Neural crest cell (in vitro differentiated cells): ENCODE results near the gene SAMD13. TPM values are rescaled to one million over a fixed set of nuclear protein-coding genes. Genes with fewer than 3 reads are reported as not detected.

Experiments
- DNase-seq: peaks from one replicate; pipeline ENCODE4 v3.0.0; 2021; ENCODE audit warnings: low read depth, mixed read lengths, low spot score
- H3K27ac Mint-ChIP-seq: one replicate; pipeline ENCODE4 v1.8.0; 2021; ENCODE audit warnings: mild to moderate bottlenecking, mixed read lengths; ENCODE audit not compliant: unreplicated experiment
- H3K27me3 Mint-ChIP-seq: 2 replicates; pipeline ENCODE4 v1.8.0; 2021; ENCODE audit warnings: low read depth, mild to moderate bottlenecking, mixed read lengths
- H3K36me3 Mint-ChIP-seq: 2 replicates; pipeline ENCODE4 v1.8.0; 2021; ENCODE audit warnings: low read depth, mild to moderate bottlenecking, mixed read lengths
- H3K4me1 Mint-ChIP-seq: 2 replicates; pipeline ENCODE4 v1.8.0; 2021; ENCODE audit warnings: mixed read lengths
- H3K4me3 Mint-ChIP-seq: one replicate; pipeline ENCODE4 v1.8.0; 2021; ENCODE audit warnings: mild to moderate bottlenecking, mixed read lengths
- H3K9me3 Mint-ChIP-seq: 2 replicates; pipeline ENCODE4 v1.8.0; 2021; ENCODE audit warnings: mixed read lengths
- CTCF ChIP-seq: fragments of 200-600 bp; sonication (generic); conservative IDR thresholded peaks from 2 replicates; pipeline ENCODE4 v1.5.0; 2021; ENCODE audit warnings: antibody characterized with exemption, mild to moderate bottlenecking
- total RNA-seq: library from RNA; stranded (reverse); gene quantifications from 2 replicates; pipeline ENCODE4 v1.2.1, GENCODE V29; 2021

SAMD13 gene
- total RNA-seq, 1 donor from 2014 or later, result 2.3 TPM

- peaks cover 2% of the 10 kb centered on the region for H3K9me3 Mint-ChIP-seq
- TF ChIP-seq CTCF, result no peak
- no peaks in the 10 kb centered on the region for H3K36me3 Mint-ChIP-seq
- no peak overlapping the region for H3K27ac Mint-ChIP-seq
- no peaks in the 10 kb centered on the region for H3K27me3 Mint-ChIP-seq
- DNase-seq, result no peak
- H3K4me3 Mint-ChIP-seq, result no peak overlapping the region
- H3K4me1 Mint-ChIP-seq, result peaks cover 13% of the 10 kb centered on the region
Measured at GRCh38 chr1:84257617-84258016, 43.9 kb upstream of the SAMD13 start.

GRCh38 chr1:84259376-84259775, 42.1 kb upstream of the SAMD13 start:
- no peak overlapping the region for H3K4me3 Mint-ChIP-seq
- H3K36me3 Mint-ChIP-seq, result no peaks in the 10 kb centered on the region
- no peak for TF ChIP-seq CTCF
- no peaks in the 10 kb centered on the region for H3K27me3 Mint-ChIP-seq
- H3K9me3 Mint-ChIP-seq, result peaks cover 2% of the 10 kb centered on the region
- H3K4me1 Mint-ChIP-seq, result peaks cover 6% of the 10 kb centered on the region
- H3K27ac Mint-ChIP-seq, result no peak overlapping the region
- DNase-seq, result no peak

- peaks cover 2% of the 10 kb centered on the region for H3K9me3 Mint-ChIP-seq
- no peak overlapping the region for H3K27ac Mint-ChIP-seq
- no peaks in the 10 kb centered on the region for H3K4me1 Mint-ChIP-seq
- DNase-seq, result no peak
- no peaks in the 10 kb centered on the region for H3K36me3 Mint-ChIP-seq
- H3K4me3 Mint-ChIP-seq, result no peak overlapping the region
- no peaks in the 10 kb centered on the region for H3K27me3 Mint-ChIP-seq
- no peak for TF ChIP-seq CTCF
Measured at GRCh38 chr1:84259989-84260388, 41.5 kb upstream of the SAMD13 start.

- TF ChIP-seq CTCF, result no peak
- Mint-ChIP-seq H3K27me3 (no peaks in the 10 kb centered on the region), H3K27ac (no peak overlapping the region), H3K4me1 (no peaks in the 10 kb centered on the region), H3K4me3 (no peak overlapping the region), H3K36me3 (no peaks in the 10 kb centered on the region), H3K9me3 (peaks cover 2% of the 10 kb centered on the region)
- DNase-seq, result no peak
Measured at GRCh38 chr1:84260852-84261518, 40.5 kb upstream of the SAMD13 start.

- Mint-ChIP-seq H3K27ac (no peak overlapping the region), H3K4me3 (no peak overlapping the region), H3K9me3 (peaks cover 3% of the 10 kb centered on the region), H3K36me3 (no peaks in the 10 kb centered on the region), H3K27me3 (no peaks in the 10 kb centered on the region), H3K4me1 (peaks cover 3% of the 10 kb centered on the region)
- TF ChIP-seq CTCF, result no peak
- DNase-seq, result no peak
Measured at GRCh38 chr1:84264961-84265360, 36.5 kb upstream of the SAMD13 start.
